Loucy (cell line): ENCODE measurements around the gene CASP10.

Experiments
- CTCF ChIP-seq: fragments of 200-600 bp; sonication (generic); conservative IDR thresholded peaks from 2 replicates; pipeline ENCODE4 v1.5.1; 2014; ENCODE audit warnings: mild to moderate bottlenecking, antibody characterized with exemption, low read length
- EZH2phosphoT487 ChIP-seq: fragments of 200-600 bp; IDR thresholded peaks from 2 replicates; pipeline ENCODE4 v1.6.1; 2018; ENCODE audit warnings: antibody characterized with exemption, mild to moderate bottlenecking, moderate library complexity, borderline replicate concordance

GRCh38 chr2:201219328-201220096 lies 36.6 kb downstream of the CASP10 start:
- TF ChIP-seq CTCF (no peak), EZH2phosphoT487 (no peak)
